Neutrophil (primary cell): Measurements from ENCODE around the gene MEG3.

Experiments
- H3K27ac ChIP-seq: fragments of 200-600 bp; sonication (generic); 2 replicates; pipeline ENCODE4 v1.5.1; 2016; ENCODE audit warnings: mild to moderate bottlenecking, moderate library complexity
- H3K27me3 ChIP-seq: fragments of 200-600 bp; sonication (generic); 2 replicates; pipeline ENCODE4 v1.6.0; 2016; ENCODE audit warnings: mild to moderate bottlenecking
- H3K36me3 ChIP-seq: fragments of 200-600 bp; sonication (generic); 2 replicates; pipeline ENCODE4 v1.5.1; 2017
- H3K4me1 ChIP-seq, 2 experiments: fragments of 200-600 bp in 1 of 2; sonication (generic) in 1 of 2; 1 replicate in 1 of 2; 2 replicates in 1 of 2; pipeline versions ENCODE4 v1.5.1 to v1.6.1; 2013 to 2016; ENCODE audit warnings: low read depth in 1 of 2, low read length in 1 of 2, mild to moderate bottlenecking in 1 of 2, moderate library complexity in 1 of 2; ENCODE audit not compliant: control insufficient read depth in 1 of 2, insufficient read depth in 1 of 2
- H3K4me3 ChIP-seq, 2 experiments: fragments of 200-600 bp in 1 of 2; sonication (generic) in 1 of 2; 1 replicate in 1 of 2; 2 replicates in 1 of 2; pipeline ENCODE4 v1.5.1; 2013 to 2016; ENCODE audit warnings: low read depth in 1 of 2, low read length in 1 of 2, mild to moderate bottlenecking in 1 of 2, moderate library complexity in 1 of 2
- H3K9me3 ChIP-seq: fragments of 200-600 bp; sonication (generic); 2 replicates; pipeline ENCODE4 v1.5.1; 2016
- CTCF ChIP-seq: fragments of 200-600 bp; sonication (generic); IDR thresholded peaks from 2 replicates; pipeline ENCODE4 v1.5.1; 2016; ENCODE audit warnings: antibody characterized with exemption

MEG3 gene

GRCh38 chr14:100786131-100786530 lies 39.8 kb upstream of the MEG3 start:
- Histone ChIP-seq H3K36me3 (no peaks in the 10 kb centered on the region), H3K27me3 (no peaks in the 10 kb centered on the region), H3K9me3 (no peaks in the 10 kb centered on the region), H3K27ac (no peak overlapping the region), H3K4me1 (no peaks in the 10 kb centered on the region), H3K4me3 (no peak overlapping the region)
- no peak for TF ChIP-seq CTCF

- H3K27ac ChIP-seq: no peak overlapping the region
- H3K9me3 ChIP-seq: no peaks in the 10 kb centered on the region
- H3K4me3 ChIP-seq: no peak overlapping the region
- no peak for TF ChIP-seq CTCF
- no peaks in the 10 kb centered on the region for H3K4me1 ChIP-seq
- no peaks in the 10 kb centered on the region for H3K27me3 ChIP-seq
- H3K36me3 ChIP-seq: no peaks in the 10 kb centered on the region
These were observed 39.2 kb upstream of the MEG3 start for GRCh38 chr14:100786576-100787219.

GRCh38 chr14:100787659-100788058 lies 38.3 kb upstream of the MEG3 start:
- Histone ChIP-seq H3K36me3 (no peaks in the 10 kb centered on the region), H3K4me3 (no peak overlapping the region), H3K9me3 (no peaks in the 10 kb centered on the region), H3K27me3 (no peaks in the 10 kb centered on the region), H3K4me1 (no peaks in the 10 kb centered on the region), H3K27ac (no peak overlapping the region)
- TF ChIP-seq CTCF: no peak

GRCh38 chr14:100788517-100788916 lies 37.4 kb upstream of the MEG3 start:
- H3K4me3 ChIP-seq: no peak overlapping the region
- no peaks in the 10 kb centered on the region for H3K4me1 ChIP-seq
- no peaks in the 10 kb centered on the region for H3K27me3 ChIP-seq
- no peaks in the 10 kb centered on the region for H3K36me3 ChIP-seq
- H3K9me3 ChIP-seq: no peaks in the 10 kb centered on the region
- no peak overlapping the region for H3K27ac ChIP-seq
- TF ChIP-seq CTCF: no peak

- TF ChIP-seq CTCF: no peak
- Histone ChIP-seq H3K4me1 (no peaks in the 10 kb centered on the region), H3K36me3 (no peaks in the 10 kb centered on the region), H3K9me3 (no peaks in the 10 kb centered on the region), H3K27ac (no peak overlapping the region), H3K27me3 (no peaks in the 10 kb centered on the region), H3K4me3 (no peak overlapping the region)
These were observed 37.0 kb upstream of the MEG3 start for GRCh38 chr14:100788942-100789341.
